Endothelial cell of umbilical vein (primary cell): ENCODE results near the gene CRISPLD2. TPM values are rescaled to one million over a fixed set of nuclear protein-coding genes. Genes with fewer than 3 reads are reported as not detected.

Experiments
- BruUV-seq: library from RNA; stranded (reverse); fragments of 400-500 nt; replicated peaks from 2 replicates; lab custom pipeline; 2021; lab: Mats Ljungman, UMichigan
- CTCF ChIA-PET: fragments of 300-600, 350-600 bp; sonication (Branson Sonifier 250); formaldehyde crosslinking; loops from one replicate; lab custom pipeline; 2021; ENCODE audit warnings: antibody characterized with exemption, inconsistent platforms; lab: Charles Lee
- POLR2A ChIA-PET: fragments of 300-600, 350-600 bp; sonication (Branson Sonifier 250); formaldehyde crosslinking; loops from one replicate; lab custom pipeline; 2021; ENCODE audit warnings: antibody characterized with exemption, inconsistent platforms; lab: Charles Lee
- DNase-seq: peaks from one replicate; pipeline ENCODE4 v3.0.0-alpha.2; 2011; ENCODE audit warnings: low read depth, low spot score
- FAIRE-seq: peaks from 2 replicates; lab custom pipeline; 2011; peaks lifted over from hg19 to GRCh38; lab: Jason Lieb, UNC
- H2AFZ ChIP-seq: 2 replicates; pipeline ENCODE4 v1.6.0; 2012; ENCODE audit warnings: low read depth, low read length, control low read depth, inconsistent platforms
- H3K27ac ChIP-seq: 2 replicates; pipeline ENCODE4 v1.5.1; 2011; ENCODE audit warnings: low read depth, mild to moderate bottlenecking, control low read depth, low read length, moderate library complexity; ENCODE audit not compliant: insufficient read depth
- H3K27me3 ChIP-seq, 2 experiments: 2 replicates each; pipeline versions ENCODE4 v1.6.0 to v1.6.1; 2011; ENCODE audit warnings: low read length in 2 of 2, mixed read lengths in 1 of 2; ENCODE audit not compliant: control insufficient read depth in 2 of 2, insufficient read depth in 2 of 2
- H3K36me3 ChIP-seq, 2 experiments: 2 replicates in 1 of 2; 3 replicates in 1 of 2; pipeline ENCODE4 v1.5.1; 2011; ENCODE audit warnings: low read length in 2 of 2, mild to moderate bottlenecking in 1 of 2, moderate library complexity in 1 of 2; ENCODE audit not compliant: control insufficient read depth in 2 of 2, insufficient read depth in 2 of 2; ENCODE audit errors: extremely low read depth in 1 of 2
- H3K4me1 ChIP-seq: 3 replicates; pipeline ENCODE4 v1.5.1; 2011; ENCODE audit warnings: mild to moderate bottlenecking, low read length; ENCODE audit not compliant: control insufficient read depth, insufficient read depth; ENCODE audit errors: extremely low read depth
- H3K4me2 ChIP-seq: 2 replicates; pipeline ENCODE4 v1.6.1; 2011; ENCODE audit warnings: low read length, control low read depth, mixed read lengths; ENCODE audit not compliant: insufficient read depth
- H3K4me3 ChIP-seq, 3 experiments: fragments of 200-600 bp in 1 of 3; sonication (generic), shearing (Covaris generic) in 1 of 3; replicated peaks in 1 of 3; 2 replicates each; pipeline ENCODE4 v1.5.1; 2011 to 2016; ENCODE audit warnings: control low read depth in 3 of 3, low read length in 3 of 3, mild to moderate bottlenecking in 2 of 3, inconsistent platforms in 1 of 3, low read depth in 1 of 3, moderate library complexity in 1 of 3; ENCODE audit not compliant: insufficient read depth in 1 of 3
- H3K79me2 ChIP-seq: 2 replicates; pipeline ENCODE4 v1.6.0; 2012; ENCODE audit warnings: low read length, inconsistent platforms; ENCODE audit not compliant: control insufficient read depth, insufficient read depth
- H3K9ac ChIP-seq: replicated peaks from 2 replicates; pipeline ENCODE3; 2011; ENCODE audit warnings: low read length, control low read depth; ENCODE audit not compliant: insufficient read depth; ENCODE audit errors: extremely low read depth
- H3K9me1 ChIP-seq: replicated peaks from 3 replicates; pipeline ENCODE4 v1.6.0; 2011; ENCODE audit warnings: mild to moderate bottlenecking, low read length; ENCODE audit not compliant: control insufficient read depth, insufficient read depth; ENCODE audit errors: extremely low read depth
- H3K9me3 ChIP-seq: replicated peaks from 2 replicates; pipeline ENCODE4 v1.5.1; 2012; ENCODE audit warnings: low read length, inconsistent platforms; ENCODE audit not compliant: control insufficient read depth, insufficient read depth
- H4K20me1 ChIP-seq: replicated peaks from 2 replicates; pipeline ENCODE3; 2011; ENCODE audit warnings: mild to moderate bottlenecking, low read length; ENCODE audit not compliant: control insufficient read depth, insufficient read depth; ENCODE audit errors: extremely low read depth
- EZH2 ChIP-seq: IDR thresholded peaks from 2 replicates; pipeline ENCODE4 v1.6.1; 2012; ENCODE audit warnings: borderline replicate concordance, low read depth, mild to moderate bottlenecking, moderate library complexity, low read length, inconsistent platforms; ENCODE audit not compliant: severe bottlenecking
- FOS ChIP-seq: IDR thresholded peaks from 2 replicates; pipeline ENCODE4 v1.6.1; 2011; ENCODE audit warnings: mild to moderate bottlenecking, low read length, moderate library complexity, borderline replicate concordance; ENCODE audit not compliant: insufficient read depth
- GATA2 ChIP-seq: IDR thresholded peaks from 2 replicates; pipeline ENCODE4 v1.7.0; 2011; ENCODE audit warnings: low read depth, mild to moderate bottlenecking, moderate library complexity, mixed read lengths, low read length; ENCODE audit not compliant: insufficient read length, insufficient read depth
- JUN ChIP-seq: IDR thresholded peaks from 2 replicates; pipeline ENCODE4 v1.6.1; 2011; ENCODE audit warnings: borderline replicate concordance, low read depth; ENCODE audit not compliant: insufficient read length, insufficient read depth
- MYC ChIP-seq: IDR thresholded peaks from one replicate; pipeline ENCODE4 v1.6.1; 2011; ENCODE audit warnings: mild to moderate bottlenecking, low read depth, low read length
- POLR2A ChIP-seq: IDR thresholded peaks from 2 replicates; pipeline ENCODE4 v1.6.1; 2012; ENCODE audit warnings: low read depth, mild to moderate bottlenecking, control low read depth, low read length
- POLR2AphosphoS5 ChIP-seq: IDR thresholded peaks from 2 replicates; pipeline ENCODE4 v1.6.1; 2012; ENCODE audit warnings: low read depth, mild to moderate bottlenecking, control low read depth, low read length, moderate library complexity; ENCODE audit not compliant: insufficient read depth
- dilution Hi-C: fragments of 300-500 bp; cut with MboI; formaldehyde crosslinking; loops from one replicate; pipeline ENCODE4 v1.15.0; 2019; ENCODE audit warnings: low sequenced_read_pairs; ENCODE audit not compliant: extremely low pct_ligation_motif_present
- intact Hi-C: fragments of 100-400 bp; cut with micrococcal nuclease; formaldehyde crosslinking; loops from one replicate; pipeline ENCODE4 v1.10.0; 2022
- polyA plus RNA-seq, 4 experiments: library from polyadenylated mRNA; depleted of rRNA in 3 of 4; stranded (reverse) in 3 of 4; unstranded in 1 of 4; fragments of >200 nt; gene quantifications; 2 replicates each; pipeline versions ENCODE4 v1.2.1 to v1.2.3, GENCODE V29; 2011 to 2012; ENCODE audit warnings: missing spikeins in 1 of 4
- total RNA-seq: library from RNA; stranded (reverse); gene quantifications from 2 replicates; pipeline ENCODE4 v1.2.3, GENCODE V29; 2021
- TF ChIP-seq, protein P1 (sequence below): IDR thresholded peaks from 2 replicates; pipeline ENCODE4 v1.6.1; 2011; ENCODE audit not compliant: insufficient read depth, insufficient read length
- TF ChIP-seq, protein P2 (sequence below), 2 donors: IDR thresholded peaks; 1 replicate in 1 of 2; 2 replicates in 1 of 2; pipeline ENCODE4 v1.5.1; 2011; ENCODE audit warnings: low read length in 2 of 2, mild to moderate bottlenecking in 2 of 2, moderate library complexity in 2 of 2, control low read depth in 1 of 2, inconsistent platforms in 1 of 2, low read depth in 1 of 2; ENCODE audit not compliant: insufficient read depth in 1 of 2; ENCODE audit errors: extremely low read depth in 1 of 2

The CRISPLD2 gene
- total and polyA plus RNA-seq, 2 donors (not counting 3 experiments of a cell fraction or from before 2014, with no cell fraction given): 0.14 to 0.73 TPM

DNA sequence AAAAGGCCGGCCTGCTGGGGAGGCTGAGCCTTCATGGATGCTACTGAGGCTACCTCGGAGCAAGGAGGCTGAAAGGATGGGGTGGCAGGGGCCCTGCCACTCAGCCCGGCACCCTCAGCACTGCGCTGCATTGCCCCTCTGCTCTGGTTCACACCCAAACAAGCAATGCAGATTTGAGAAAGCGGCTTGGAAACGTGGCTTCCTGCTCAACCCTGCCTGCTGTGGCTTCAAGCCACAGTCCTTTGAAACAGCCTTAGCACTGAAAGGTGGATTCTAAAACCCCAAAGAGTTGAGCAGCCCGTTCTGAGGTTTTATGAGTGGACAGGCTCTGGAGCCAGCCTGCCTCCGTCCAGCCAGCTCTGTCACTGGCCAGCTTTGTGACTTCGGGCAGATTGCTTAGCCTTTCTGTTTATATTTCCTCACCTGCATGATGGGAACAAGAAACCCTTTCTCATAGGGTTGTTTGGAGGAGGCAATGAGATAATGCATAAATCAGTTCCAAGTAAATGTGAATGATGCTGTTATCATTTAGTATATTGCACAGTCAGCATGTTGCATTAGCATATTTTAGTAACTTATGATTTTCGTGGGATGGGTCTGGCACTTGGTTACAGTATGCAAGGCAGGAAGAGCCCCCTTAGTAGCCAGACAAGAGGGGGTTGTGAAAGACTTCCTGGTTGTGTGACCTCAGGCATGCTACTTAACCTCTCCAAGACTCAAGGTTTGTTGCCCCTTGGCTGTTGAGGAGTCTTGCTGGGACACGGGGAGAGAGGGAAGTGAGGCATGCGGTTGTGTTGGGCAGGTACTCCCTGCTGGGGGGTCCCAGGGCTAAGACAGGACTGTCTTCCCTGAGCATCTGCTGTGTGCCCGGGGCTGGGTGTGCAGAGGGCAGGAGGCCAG lies 23.6 kb downstream of the CRISPLD2 start:
- Histone ChIP-seq H3K4me1 (no peaks in the 10 kb centered on the region), H3K27ac (no peak overlapping the region), H3K79me2 (no peaks in the 10 kb centered on the region), H4K20me1 (no peaks in the 10 kb centered on the region), H3K4me3 (no peak overlapping the region), H3K9ac (no peak overlapping the region), H3K36me3 (no peaks in the 10 kb centered on the region), H3K9me3 (no peaks in the 10 kb centered on the region), H3K27me3 (peaks cover 2 to 8% of the 10 kb centered on the region in 2 experiments), H3K9me1 (no peaks in the 10 kb centered on the region), H2AFZ (no peak overlapping the region), H3K4me2 (no peak overlapping the region)
- ChIA-PET POLR2A (no interaction called here), CTCF (interaction anchor here (1.3 kb wide), 1 partner anchor 12 kb away, joined by 3 read pairs; no protein-coding TSS in a partner anchor)
- TF ChIP-seq, protein P1, sequence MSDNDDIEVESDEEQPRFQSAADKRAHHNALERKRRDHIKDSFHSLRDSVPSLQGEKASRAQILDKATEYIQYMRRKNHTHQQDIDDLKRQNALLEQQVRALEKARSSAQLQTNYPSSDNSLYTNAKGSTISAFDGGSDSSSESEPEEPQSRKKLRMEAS: no peak
- TF ChIP-seq GATA2 (no peak), POLR2AphosphoS5 (no peak), MYC (no peak), JUN (no peak), POLR2A (no peak), EZH2 (no peak), FOS (no peak)
- TF ChIP-seq, protein P2, sequence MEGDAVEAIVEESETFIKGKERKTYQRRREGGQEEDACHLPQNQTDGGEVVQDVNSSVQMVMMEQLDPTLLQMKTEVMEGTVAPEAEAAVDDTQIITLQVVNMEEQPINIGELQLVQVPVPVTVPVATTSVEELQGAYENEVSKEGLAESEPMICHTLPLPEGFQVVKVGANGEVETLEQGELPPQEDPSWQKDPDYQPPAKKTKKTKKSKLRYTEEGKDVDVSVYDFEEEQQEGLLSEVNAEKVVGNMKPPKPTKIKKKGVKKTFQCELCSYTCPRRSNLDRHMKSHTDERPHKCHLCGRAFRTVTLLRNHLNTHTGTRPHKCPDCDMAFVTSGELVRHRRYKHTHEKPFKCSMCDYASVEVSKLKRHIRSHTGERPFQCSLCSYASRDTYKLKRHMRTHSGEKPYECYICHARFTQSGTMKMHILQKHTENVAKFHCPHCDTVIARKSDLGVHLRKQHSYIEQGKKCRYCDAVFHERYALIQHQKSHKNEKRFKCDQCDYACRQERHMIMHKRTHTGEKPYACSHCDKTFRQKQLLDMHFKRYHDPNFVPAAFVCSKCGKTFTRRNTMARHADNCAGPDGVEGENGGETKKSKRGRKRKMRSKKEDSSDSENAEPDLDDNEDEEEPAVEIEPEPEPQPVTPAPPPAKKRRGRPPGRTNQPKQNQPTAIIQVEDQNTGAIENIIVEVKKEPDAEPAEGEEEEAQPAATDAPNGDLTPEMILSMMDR (IDR thresholded peaks at IDR 0.05; ENCODE audit: extremely low read depth in 1 of 2, insufficient read depth in 1 of 2, low read depth in 1 of 2, low read length in 2 of 2): no peak
- intact Hi-C loops (no loop called here), dilution Hi-C loops (no loop called here)
- no TSS peak for BruUV-seq
- no peak for FAIRE-seq
- DNase-seq: no peak
